Uterus (tissue), 4 donors: ENCODE data around the gene GMPPA. TPM values are rescaled to one million over a fixed set of nuclear protein-coding genes. Genes with fewer than 3 reads are reported as not detected.

Experiments
- DNase-seq, 2 donors: peaks; one replicate each; pipeline ENCODE4 v3.0.0-alpha.2; 2019 to 2020
- H3K27ac ChIP-seq, 2 donors: fragments of 200-600 bp; sonication (generic); 1 replicate in 1 of 2; 2 replicates in 1 of 2; pipeline ENCODE4 v1.5.1; 2016 to 2018
- H3K27me3 ChIP-seq, 2 donors: fragments of 200-600 bp; sonication (generic); one replicate each; pipeline ENCODE4 v1.5.1; 2018 to 2019; ENCODE audit warnings: control low read depth in 1 of 2
- H3K36me3 ChIP-seq, 2 donors: fragments of 200-600 bp; sonication (generic); one replicate each; pipeline ENCODE4 v1.5.1; 2019; ENCODE audit warnings: control low read depth in 1 of 2
- H3K4me1 ChIP-seq, 2 donors: fragments of 200-600 bp; sonication (generic); one replicate each; pipeline ENCODE4 v1.5.1; 2018 to 2019; ENCODE audit warnings: control low read depth in 1 of 2
- H3K4me3 ChIP-seq, 2 donors: fragments of 200-600 bp; sonication (generic); 1 replicate in 1 of 2; 2 replicates in 1 of 2; pipeline ENCODE4 v1.5.1; 2018 to 2019; ENCODE audit warnings: mild to moderate bottlenecking in 1 of 2
- H3K9me3 ChIP-seq, 2 donors: fragments of 200-600 bp; sonication (generic); one replicate each; pipeline ENCODE4 v1.5.1; 2019; ENCODE audit warnings: control low read depth in 1 of 2
- POLR2A ChIP-seq, 2 donors: fragments of 450-650 bp; IDR thresholded peaks; one replicate each; pipeline ENCODE4 v1.6.1; 2016; ENCODE audit warnings: antibody characterized with exemption in 2 of 2, mild to moderate bottlenecking in 1 of 2, moderate library complexity in 1 of 2
- intact Hi-C: fragments of 100-400 bp; cut with DNase I; formaldehyde crosslinking; loops from one replicate; pipeline ENCODE4 v1.15.1; 2023; ENCODE audit warnings: low total_unique reads
- total RNA-seq, 4 donors: library from RNA; depleted of rRNA in 3 of 4; stranded (reverse); fragments of >200 nt in 3 of 4; gene quantifications; one replicate each; pipeline versions ENCODE4 v1.1.0 to v1.2.4, GENCODE V29; 2014 to 2023
- TF ChIP-seq, protein P1 (sequence below), 4 experiments: fragments of 200-600 bp in 2 of 4; fragments of 450-650 bp in 2 of 4; sonication (generic) in 2 of 4; IDR thresholded peaks; one replicate each; pipeline ENCODE4 v1.5.1; 2016 to 2019; ENCODE audit warnings: antibody characterized with exemption in 4 of 4, mild to moderate bottlenecking in 2 of 4, moderate library complexity in 1 of 4
- donor health status: DM: yes; HTN: yes; CAD: no.

Gene GMPPA
- total RNA-seq, 4 donors from 2014 or later, result 14.1 to 39.5 (median 27.6) TPM

DNA sequence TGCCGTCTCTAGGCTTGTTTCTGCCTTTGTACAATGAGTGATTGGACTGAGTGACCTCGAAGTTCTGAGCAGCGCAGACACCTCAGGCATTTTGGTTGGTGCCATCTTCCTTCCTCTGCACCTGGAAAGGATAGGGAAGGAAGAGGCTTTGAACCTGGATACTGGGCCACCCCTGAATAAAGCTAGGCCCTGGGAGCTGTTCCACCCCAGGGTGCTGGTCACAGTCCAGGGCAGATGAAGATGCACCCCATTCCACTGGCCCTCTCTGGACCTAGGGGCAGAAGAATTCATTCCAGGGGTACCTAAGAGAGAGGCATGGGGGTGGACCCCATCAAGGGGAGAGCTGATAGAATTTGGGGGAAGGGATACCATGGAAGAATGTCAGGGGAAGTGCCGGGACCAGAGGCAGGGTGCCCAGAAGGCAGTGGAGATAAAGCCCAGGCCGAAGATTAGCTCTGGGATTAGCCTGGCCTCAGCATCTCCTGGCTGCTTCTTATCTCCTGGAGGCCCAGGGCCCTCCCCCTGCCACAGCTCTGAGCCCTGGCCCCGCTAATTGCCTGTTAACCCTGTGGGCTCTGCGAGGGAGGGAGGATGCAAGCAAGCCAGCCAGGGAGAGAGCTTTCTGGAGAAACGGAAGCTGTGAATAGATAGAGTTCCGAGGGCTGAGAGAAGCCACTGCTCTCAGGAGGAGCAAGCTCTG lies 27.0 kb downstream of the GMPPA start:
- no peaks in the 10 kb centered on the region for H3K36me3 ChIP-seq
- no peaks in the 10 kb centered on the region for H3K27me3 ChIP-seq
- peak in 1 of 2 donors; percentile 19 for DNase-seq
- peak overlapping the region in 1 of 2 donors; percentile 44 for H3K27ac ChIP-seq
- TF ChIP-seq POLR2A (IDR thresholded peaks at IDR 0.05), result no peak
- TF ChIP-seq, protein P1, sequence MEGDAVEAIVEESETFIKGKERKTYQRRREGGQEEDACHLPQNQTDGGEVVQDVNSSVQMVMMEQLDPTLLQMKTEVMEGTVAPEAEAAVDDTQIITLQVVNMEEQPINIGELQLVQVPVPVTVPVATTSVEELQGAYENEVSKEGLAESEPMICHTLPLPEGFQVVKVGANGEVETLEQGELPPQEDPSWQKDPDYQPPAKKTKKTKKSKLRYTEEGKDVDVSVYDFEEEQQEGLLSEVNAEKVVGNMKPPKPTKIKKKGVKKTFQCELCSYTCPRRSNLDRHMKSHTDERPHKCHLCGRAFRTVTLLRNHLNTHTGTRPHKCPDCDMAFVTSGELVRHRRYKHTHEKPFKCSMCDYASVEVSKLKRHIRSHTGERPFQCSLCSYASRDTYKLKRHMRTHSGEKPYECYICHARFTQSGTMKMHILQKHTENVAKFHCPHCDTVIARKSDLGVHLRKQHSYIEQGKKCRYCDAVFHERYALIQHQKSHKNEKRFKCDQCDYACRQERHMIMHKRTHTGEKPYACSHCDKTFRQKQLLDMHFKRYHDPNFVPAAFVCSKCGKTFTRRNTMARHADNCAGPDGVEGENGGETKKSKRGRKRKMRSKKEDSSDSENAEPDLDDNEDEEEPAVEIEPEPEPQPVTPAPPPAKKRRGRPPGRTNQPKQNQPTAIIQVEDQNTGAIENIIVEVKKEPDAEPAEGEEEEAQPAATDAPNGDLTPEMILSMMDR (IDR thresholded peaks at IDR 0.05), result no peak
- intact Hi-C loops, result loop anchor here (5.0 kb wide), 1 partner anchor 48 kb away; no protein-coding TSS in a partner anchor
- peaks cover 7 to 13% of the 10 kb centered on the region in 2 donors for H3K4me1 ChIP-seq
- no peaks in the 10 kb centered on the region for H3K9me3 ChIP-seq
- no peak overlapping the region for H3K4me3 ChIP-seq

DNA sequence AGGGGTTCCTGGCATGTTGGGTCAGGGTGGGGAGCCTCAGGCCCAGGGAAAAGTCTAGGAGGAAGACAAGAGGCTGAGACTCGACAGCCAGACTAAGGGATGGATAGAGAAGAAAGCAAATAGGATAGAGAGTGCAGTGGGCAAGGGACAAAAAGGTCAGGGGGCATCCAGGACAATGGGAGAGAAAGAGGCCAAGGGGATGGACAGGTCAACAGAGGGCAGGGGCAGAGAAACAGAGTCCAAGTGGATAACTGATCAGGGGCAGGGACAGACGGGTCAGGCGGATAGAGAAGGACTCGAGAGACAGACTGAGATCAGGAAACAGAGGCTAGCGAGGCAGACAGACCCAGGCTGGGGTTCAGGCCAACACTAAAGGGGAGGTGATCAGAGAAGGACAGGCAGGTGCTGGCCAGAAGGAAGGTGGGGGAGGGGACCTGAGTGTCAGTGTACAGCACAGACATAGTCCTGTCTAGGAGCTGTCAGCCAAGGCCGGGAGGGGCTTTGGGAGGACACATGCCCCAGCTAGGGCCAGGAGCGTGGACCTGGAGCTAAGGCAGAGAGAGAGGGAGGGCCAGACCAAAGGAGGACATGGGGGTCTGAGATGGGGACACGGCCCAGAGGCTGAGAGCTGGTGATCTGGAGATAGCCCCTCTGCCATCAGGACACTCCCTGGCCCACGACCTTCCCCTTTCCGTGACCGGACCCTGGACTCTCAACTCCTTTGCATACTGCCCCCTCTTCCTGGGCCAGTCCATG lies 27.8 kb downstream of the GMPPA start:
- Histone ChIP-seq H3K9me3 (no peaks in the 10 kb centered on the region), H3K4me1 (peaks cover 5 to 13% of the 10 kb centered on the region in 2 donors), H3K27ac (peak overlapping the region in 1 of 2 donors; percentile 44), H3K36me3 (no peaks in the 10 kb centered on the region), H3K4me3 (no peak overlapping the region), H3K27me3 (no peaks in the 10 kb centered on the region)
- no peak for DNase-seq
- TF ChIP-seq, protein P1 (IDR thresholded peaks at IDR 0.05), result no peak
- TF ChIP-seq POLR2A (IDR thresholded peaks at IDR 0.05), result no peak
- intact Hi-C loops, result loop anchor here (5.0 kb wide), 1 partner anchor 49 kb away; no protein-coding TSS in a partner anchor

DNA sequence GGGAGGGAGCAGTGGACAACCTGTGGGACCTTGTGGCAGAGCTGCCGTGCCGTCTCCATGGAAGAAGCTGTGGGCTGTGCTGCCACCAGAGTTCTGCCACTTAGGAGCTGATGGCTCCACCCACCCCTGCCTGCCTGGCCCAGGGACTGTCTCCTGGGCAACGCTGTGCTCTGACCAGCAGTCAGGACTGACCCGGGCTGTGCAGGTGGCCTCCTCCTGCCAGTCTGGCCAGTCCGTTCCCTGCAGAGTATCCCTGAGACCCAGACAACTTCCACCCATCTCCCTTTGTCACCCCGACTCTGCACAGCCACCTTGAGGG lies 28.3 kb downstream of the GMPPA start:
- no peak overlapping the region for H3K4me3 ChIP-seq
- intact Hi-C loops, result loop anchor here (5.0 kb wide), 1 partner anchor 50 kb away; no protein-coding TSS in a partner anchor
- H3K36me3 ChIP-seq, result no peaks in the 10 kb centered on the region
- TF ChIP-seq POLR2A (IDR thresholded peaks at IDR 0.05), result no peak
- TF ChIP-seq, protein P1 (IDR thresholded peaks at IDR 0.05), result no peak
- no peaks in the 10 kb centered on the region for H3K9me3 ChIP-seq
- no peak overlapping the region for H3K27ac ChIP-seq
- H3K4me1 ChIP-seq, result peaks cover 0 to 8% of the 10 kb centered on the region in 2 donors
- no peaks in the 10 kb centered on the region for H3K27me3 ChIP-seq
- DNase-seq, result no peak

DNA sequence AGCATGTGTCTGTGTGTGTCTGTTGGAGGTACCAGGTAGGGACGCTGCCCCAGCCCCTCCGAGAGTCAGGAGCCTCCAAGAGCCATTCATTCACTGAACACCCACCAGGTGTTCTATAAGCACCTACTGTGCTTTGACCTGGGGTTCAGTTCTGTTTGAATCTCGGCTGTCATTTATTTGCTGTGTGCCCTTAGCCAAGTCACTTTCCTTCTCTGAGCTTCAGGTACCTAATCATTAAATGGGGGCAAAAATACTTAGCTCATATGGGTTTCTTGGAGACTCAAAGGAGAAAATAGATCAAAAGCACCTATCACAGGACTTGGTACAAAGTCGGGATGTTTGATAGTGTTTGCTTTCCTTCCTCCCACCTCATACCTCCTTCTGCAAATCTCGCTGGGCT lies 28.8 kb downstream of the GMPPA start:
- Histone ChIP-seq H3K27ac (no peak overlapping the region), H3K27me3 (no peaks in the 10 kb centered on the region), H3K4me1 (peaks cover 0 to 7% of the 10 kb centered on the region in 2 donors), H3K4me3 (no peak overlapping the region), H3K36me3 (no peaks in the 10 kb centered on the region), H3K9me3 (no peaks in the 10 kb centered on the region)
- no peak for DNase-seq
- intact Hi-C loops, result loop anchor here (5.0 kb wide), 1 partner anchor 50 kb away; no protein-coding TSS in a partner anchor
- no peak for TF ChIP-seq POLR2A (IDR thresholded peaks at IDR 0.05)
- TF ChIP-seq, protein P1 (IDR thresholded peaks at IDR 0.05), result no peak
